ENCODE data around the gene SESN1. TPM values are rescaled to one million over a fixed set of nuclear protein-coding genes. Genes with fewer than 3 reads are reported as not detected.

The SESN1 gene
- total RNA-seq, 1 donor from 2014 or later: 33.1 TPM

DNA sequence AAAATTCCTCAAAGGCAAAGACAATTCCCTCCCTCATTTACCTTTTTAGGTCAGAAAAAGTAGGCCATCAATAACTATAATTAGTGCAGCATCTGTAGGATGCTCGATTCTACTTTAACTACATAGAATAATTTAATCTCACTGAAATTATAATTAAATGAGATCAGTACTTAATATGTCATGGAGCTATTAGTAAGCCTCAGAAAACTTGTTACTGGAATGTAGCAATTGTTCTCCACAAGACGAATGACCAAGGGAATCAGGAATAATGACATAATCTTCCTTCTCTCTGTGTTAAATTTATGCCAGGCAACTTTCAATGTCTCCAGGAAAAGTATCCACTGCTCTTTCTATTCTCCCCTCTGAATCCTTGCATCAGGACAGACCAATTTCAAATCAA is 34.1 kb downstream of the SESN1 start:
- DNase-seq (ENCODE audit: low spot score): no peak

DNA sequence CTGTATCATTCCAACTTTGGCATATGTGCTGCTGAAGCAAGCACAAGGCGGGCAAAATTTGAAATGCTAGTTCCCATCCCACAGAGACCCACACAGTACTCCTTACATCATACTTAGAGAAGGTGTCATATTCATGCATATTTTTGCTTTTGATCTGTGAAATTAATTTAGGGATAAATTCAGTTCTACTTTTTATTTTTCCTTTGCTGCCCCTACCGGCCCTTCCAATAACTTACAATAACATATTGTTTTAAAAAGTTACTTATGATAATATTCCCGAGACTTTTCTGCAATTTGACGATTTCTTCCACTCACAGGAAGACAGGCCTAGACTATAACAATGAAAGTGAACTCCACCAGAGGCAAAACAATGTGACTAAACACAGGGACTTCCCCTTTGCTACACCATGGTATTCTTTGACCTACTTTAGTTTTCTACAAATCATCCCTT is 35.0 kb downstream of the SESN1 start:
- no peak for DNase-seq (ENCODE audit: low spot score)

DNA sequence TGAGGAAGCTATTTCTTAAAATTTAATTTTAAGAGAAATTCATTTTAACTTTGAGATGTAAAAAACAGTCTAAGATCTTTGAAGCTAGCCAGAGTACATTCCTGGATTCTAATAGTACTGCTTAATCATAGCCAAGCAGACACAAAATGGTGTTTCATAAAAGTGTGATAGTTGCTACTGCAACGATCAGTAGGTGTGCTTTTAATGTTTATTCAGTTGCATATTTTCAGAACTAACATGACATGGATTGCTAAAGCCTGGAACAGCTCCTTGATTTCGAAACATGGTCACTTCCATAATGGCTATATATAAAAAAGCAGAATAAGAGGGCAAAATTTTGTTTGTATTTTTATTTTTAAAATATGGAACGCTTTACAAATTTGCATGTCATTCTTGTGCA is 35.5 kb downstream of the SESN1 start:
- DNase-seq (ENCODE audit: low spot score): no peak

DNA sequence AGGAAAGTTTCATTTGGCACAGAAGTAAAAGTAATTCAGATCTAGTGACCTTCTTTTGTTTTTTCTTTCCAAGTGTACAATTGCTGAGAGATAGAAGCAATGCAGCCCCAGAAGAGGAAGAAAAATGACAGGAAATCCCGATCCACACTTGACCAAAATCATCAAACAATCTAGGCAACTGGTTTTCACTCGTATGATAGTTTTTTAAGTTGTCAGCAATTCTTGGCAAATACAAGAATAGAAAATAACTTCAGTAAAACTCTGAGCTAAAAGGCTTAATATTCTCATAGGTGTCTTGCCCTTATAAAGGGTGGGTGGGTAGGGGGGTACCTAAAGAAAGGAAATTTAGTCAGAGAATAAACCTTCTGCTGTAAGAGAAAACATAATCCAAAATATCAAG is 36.0 kb downstream of the SESN1 start:
- DNase-seq (ENCODE audit: low spot score): no peak

DNA sequence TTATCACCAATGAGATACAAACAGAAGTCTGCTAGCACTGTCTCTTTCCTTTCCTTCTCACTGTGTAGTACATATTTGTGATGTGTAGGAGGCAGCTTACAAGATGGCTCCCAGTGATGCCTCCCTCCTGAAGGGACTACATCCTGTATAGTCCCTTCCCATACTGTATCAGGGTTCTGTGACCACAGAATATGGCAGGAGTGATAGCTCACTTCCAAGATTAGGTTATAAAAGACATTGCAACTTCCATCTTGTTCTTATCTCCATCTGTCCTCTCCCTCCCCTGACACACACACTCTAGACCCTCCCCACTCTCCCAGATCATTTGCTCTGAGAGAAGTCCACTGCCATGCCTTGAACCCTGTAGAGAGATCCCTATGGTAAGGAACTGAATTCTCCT is 38.0 kb downstream of the SESN1 start:
- DNase-seq (ENCODE audit: low spot score): no peak

DNA sequence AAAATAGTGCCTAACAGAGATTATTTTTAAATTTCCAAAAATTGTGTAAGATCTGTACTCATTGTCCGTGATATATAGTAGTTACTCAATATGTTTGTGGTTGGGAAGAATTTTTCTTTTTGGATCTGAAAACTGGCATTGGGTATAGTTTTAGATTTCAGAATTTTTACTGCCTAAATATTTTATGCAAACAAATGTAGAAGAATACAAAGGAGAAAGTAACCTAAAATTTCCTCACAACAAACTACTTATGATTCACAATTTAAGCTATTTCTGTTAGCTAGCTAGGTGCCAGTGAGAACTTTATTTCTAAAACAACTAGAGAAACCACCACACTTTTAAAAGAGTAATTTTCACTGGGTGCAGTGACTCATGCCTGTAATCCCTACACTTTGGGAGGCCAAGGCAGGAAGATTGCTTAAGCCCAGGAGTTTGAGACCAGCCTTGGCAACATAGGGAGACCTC is 38.8 kb downstream of the SESN1 start:
- DNase-seq (ENCODE audit: low spot score): no peak

DNA sequence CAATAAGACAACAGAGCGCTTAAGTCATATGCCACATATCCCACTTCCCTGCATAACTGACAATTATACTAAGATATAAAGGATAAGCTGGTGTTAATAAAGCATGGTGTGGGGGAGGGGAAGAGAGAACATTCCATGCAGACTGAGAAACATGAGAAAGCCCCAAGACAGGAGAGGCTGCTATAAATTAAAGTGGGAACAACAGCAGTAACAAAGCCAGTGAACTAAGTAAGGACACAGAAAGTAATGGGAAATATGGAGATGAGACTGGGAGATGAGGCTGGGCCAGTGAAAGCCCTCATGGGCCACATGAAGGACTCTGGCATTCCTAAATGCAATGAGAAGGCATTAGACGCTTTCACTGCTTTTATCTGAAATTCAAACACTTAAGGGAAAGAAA is 41.3 kb downstream of the SESN1 start:
- no peak for DNase-seq (ENCODE audit: low spot score)

DNA sequence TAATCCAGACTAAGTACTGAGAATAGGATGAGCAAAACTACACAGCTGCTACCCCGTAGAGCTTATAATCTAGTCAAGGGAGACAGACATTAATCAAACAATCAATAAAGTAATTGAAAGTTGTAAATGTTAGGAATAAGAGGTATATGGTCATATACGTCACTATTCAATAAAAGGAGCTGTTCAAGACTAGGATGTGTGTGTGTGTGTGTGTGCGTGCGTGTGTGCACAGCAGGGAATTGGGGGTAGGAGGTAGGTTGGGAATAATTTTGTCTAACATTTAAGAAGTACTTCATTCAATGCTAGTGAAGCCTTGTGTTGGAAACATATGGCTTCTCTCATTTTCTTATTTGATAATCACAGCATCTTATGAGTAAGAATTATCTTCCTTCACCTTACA is 41.8 kb downstream of the SESN1 start:
- DNase-seq (ENCODE audit: low spot score): no peak

DNA sequence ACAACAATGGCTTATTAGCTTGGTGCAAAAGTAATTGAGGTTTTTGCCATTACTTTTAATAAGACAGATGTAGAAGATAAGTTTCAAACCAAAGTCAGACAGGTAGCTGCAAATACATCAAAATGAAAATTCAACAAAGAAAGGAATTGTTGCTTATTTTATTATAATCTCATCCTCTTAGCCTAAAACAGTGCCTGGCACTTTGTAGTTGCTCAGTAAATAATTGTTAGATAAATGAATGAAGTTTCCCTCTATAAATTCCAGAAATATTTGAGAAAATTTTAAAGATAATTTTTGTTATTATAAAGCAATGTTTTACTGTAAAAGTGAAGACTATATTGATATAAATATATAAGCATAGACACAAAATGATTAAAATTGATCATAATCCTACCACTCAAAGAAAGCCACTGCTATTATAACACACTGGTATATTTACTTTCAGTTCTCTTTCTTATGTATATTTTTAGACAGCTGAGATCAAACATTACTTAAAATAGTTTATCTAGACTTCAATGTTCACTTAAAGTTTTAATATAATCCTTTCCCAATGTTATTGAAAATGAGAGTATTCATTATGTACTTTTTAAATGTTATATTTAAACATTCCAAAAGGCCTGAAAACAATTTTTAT is 42.5 kb downstream of the SESN1 start:
- no peak for DNase-seq (ENCODE audit: low spot score)

DNA sequence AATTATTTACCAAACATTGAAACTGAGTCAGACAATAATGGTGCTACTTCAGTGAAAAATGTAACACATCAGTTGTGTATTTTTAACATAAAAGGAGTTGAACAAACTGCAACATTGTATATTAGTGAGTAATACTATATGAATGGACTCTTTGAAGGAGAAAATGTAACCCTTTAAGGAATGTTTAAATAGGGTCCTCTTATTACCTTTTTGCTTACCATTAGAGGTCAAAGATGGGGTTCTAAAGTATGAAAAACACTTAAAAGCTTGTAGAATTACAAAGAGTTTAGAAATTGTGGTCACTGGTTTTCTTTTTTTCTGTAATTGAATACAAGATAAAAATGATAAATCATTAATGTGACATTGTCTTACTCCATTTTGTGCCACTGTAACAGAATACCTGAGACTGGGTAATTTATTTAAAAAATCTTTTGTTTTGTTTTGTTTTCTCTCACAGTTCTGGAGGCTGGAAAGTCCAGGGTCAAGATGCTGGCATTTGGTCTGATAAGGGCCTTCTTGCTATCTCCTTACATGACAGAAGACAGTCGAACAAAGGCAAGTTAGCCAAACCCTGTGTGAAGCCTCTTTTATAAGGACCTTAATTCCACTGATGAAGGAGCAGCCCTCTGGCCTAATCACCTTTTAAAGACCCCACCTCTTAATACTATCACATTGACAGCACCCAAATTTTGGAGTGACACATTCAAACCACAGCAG is 43.2 kb downstream of the SESN1 start:
- DNase-seq (ENCODE audit: low spot score): no peak

DNA sequence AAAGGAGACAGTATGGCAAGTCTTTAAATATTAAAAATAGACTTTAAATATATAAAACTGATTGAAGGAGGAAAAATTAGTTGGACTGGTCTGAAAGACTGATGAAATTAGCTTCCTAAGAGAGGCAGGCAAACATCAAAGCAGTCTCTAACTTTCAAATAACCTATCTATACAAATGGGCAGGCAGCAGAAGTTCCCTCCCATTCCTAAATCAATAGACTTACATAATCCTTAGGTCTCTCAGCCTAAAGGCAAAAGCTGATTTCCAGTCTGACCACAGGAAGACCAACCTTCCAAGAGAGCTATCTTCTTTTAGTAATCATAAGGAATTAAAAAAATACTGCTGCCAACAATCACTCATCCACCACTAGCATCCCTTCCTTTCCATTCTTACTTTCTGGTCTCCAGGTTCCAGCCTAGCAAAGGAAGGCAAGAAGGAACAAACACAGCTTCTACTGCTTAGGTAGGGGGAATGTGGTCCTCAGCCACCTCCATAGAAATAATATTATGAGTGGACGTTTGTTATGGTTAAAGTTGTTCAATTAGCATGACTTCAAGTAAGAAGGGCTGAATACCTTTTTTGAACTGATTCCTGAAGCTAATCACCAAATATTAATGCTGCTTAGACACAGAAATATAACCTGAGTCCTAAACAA is 44.1 kb downstream of the SESN1 start:
- no peak for DNase-seq (ENCODE audit: low spot score)

DNA sequence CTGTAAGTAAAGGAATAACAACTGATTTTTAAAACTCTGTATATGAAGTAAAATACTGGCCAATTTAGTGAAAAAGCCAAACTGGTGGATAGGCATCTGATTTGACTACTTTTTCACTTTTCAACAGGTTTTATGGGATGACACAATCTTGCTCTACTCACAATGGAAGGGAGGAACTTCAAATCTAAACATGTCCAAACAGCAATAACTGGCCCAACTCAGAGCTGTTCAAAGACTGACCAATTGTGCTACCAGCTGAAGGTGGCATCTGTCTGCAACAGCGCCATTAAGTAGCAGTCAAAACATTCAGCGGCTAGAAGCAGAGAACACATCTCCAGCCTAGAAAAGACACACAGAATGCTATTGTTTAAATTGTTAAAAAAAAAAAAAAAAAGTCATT is 44.6 kb downstream of the SESN1 start:
- no peak for DNase-seq (ENCODE audit: low spot score)

DNA sequence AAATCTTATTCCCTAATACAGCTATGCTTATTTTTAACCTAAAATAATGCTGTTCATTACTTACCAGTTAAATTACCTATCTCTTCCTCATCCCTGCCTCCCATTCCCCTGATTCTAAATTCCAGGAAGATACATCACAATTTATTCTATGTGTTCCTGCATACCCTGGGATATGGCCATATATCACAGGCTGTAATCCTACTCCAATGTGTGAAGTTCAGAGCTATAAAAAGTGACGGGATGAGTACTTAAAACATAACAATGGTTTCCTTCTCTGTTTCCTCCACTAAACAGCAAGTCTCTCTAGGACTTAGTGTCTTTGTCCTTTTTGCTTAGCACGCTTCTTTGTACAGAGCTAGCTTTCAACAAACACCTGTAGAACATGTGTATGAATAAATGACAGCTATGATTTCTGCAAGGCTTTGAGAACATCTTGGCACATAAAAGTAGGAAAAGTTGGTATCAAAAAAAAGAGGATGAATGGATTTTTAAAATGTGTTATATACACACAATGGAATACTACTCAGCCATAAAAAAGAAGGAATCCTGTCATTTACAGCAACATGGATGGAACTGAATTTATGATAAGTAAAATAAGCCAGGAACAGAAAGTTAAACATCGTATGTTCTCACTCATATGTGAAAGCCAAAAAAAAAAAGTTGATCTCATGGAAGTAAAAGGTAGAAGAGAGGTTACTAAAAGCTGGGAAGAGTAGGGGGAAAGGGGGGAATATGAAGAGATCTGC is 45.8 kb downstream of the SESN1 start:
- DNase-seq (ENCODE audit: low spot score): no peak

DNA sequence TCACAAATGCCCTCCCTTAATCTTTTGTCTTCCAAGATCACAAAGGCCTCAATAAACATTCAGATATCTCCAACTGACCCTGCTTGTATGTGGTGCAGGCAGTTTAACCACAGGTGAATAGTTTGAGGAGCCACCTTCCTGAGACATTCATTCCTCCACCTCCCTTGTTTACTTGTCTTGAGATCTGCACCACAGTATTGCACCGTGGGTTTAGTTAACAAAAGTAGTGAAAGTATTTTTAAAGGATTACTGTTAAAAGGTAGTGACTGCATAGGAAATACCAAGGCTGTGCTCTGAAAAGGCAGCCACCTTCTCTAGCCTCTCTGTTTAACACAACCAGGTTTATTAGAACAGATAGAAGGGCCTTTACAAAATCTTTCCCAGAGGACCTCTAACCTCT is 46.5 kb downstream of the SESN1 start:
- no peak for DNase-seq (ENCODE audit: low spot score)

DNA sequence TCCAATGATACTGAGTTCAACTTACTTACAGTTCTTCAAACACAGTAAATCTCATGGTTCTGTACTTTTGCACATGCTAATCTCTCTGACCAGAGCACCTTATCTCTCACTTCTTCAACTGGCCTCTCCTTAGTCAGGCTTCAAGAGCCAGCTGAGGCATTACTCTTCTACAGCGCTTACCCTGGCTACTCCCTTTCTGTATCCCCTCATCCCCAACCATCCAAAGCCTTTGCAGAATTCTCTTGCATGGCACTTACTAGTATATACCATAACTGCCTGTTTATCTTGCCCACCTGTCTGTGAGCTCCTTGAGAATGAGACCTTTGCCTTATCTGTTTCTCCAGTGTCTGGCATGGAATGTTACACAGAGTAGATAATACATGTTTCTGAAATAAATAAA is 49.2 kb downstream of the SESN1 start:
- no peak for DNase-seq (ENCODE audit: low spot score)

DNA sequence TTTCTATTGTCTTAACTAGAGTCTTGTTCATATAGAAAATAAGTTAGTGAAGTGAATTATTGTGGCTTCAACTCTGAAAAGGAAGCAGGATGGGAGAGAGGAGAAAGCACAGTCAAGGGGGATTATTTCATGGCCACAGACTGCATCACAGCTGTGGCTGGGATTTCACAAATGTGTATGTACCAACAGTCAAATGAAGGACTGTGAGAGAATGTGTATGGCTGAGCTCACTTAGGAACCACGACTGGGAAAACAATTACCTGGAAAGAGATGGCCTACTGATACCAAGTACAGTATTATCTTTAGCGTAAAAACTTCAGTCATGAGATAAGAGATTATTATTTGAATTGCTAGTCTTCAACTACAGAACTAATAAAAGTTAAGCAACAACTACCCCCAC is 54.9 kb downstream of the SESN1 start:
- no peak for DNase-seq (ENCODE audit: low spot score)

DNA sequence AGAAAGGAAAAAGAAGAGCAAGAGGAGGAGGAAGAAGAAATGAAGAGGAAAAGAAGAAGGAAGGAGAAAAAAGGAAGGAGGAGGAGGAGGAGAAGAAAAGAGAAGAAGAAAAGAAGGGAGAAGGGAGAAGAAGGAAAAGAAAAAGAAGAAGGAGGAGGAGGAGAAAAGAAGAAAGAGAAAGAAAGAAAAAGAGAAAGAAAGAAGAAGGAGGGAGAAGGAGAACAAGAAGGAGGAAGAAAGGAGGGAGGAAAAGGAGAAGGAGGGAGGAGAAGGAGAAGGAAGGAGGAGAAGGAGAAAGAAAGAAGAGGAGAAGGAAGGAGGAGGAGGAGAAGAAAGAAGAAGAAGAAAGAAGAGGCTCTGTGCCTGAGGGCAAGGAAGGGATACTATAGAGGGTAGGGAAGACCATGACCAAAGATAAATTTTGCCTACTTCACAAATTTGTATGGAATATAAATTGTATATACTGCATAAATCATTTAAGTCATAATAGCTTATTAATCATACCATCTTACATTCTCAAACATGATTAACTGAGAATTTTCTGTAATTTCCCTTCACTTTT is 55.7 kb downstream of the SESN1 start:
- no peak for DNase-seq (ENCODE audit: low spot score)

DNA sequence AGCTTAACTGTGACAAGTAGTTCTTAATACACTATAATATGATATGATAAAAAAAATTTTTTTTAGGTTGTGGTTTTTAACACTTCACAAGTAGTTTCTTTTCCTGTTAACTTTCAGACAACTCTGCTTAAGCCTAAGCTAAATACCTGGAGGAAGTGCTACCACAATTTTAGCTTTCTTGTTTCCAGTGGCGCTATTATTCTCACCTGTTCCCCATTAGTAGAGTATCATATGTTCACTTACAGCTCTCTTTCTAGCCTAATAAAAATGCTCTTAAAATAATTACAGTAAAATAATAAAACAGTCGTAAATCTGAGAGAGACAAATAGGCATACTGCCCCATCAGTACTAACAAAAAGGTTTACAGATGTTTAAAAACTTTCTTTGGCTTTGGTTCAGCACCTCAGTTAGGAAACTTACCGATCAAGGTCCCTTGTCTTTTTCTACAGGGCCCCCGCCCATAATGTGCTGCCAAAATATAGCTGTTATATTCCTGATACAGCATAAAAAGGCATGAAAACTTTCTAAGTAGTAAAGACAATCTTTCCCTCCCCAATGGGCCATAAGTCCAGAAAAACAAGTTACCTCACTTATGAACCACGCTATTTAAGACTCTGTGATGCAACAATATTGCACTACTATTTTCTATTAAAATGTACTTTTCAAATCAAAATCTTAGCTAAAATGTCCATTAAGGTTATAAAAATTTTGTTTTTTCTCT is 57.9 kb downstream of the SESN1 start:
- no peak for DNase-seq (ENCODE audit: low spot score)

DNA sequence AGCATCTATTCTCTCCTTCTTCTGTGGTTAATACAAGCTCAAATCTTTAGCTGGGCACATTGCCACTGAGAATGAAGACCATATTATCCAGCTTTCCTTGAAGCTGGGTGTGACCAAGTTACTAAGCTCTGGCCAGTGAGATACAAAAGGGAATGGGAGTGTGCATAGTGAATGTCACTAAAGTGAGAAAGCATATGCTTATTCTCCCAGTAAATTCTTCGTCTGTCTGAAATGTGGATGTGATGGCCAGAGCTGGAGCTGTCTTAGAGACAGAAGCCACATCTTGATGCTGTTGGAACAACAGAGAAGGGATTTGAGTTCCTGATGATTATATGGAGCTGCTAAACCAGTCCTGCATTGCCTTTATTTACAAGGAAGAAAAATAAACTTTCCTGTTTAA is 60.1 kb downstream of the SESN1 start:
- no peak for DNase-seq (ENCODE audit: low spot score)

DNA sequence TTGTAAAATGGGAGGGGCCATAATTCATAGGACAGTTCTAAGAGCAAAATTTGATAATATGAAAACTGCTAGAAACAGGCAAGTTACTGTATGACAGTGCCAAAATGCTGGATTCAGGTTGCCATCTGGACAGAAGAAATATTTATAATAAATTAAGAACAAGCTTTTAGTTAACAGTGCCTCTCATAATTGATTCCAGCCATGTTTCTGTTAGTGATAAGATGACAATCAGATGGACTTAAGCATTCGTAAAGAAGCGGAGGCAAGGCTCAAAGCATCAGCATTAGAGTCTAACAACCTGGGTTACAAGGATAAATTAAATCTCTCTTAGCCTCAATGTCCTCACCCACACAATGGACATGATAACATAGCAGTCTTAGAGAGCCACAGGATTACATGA is 61.0 kb downstream of the SESN1 start:
- no peak for DNase-seq (ENCODE audit: low spot score)

DNA sequence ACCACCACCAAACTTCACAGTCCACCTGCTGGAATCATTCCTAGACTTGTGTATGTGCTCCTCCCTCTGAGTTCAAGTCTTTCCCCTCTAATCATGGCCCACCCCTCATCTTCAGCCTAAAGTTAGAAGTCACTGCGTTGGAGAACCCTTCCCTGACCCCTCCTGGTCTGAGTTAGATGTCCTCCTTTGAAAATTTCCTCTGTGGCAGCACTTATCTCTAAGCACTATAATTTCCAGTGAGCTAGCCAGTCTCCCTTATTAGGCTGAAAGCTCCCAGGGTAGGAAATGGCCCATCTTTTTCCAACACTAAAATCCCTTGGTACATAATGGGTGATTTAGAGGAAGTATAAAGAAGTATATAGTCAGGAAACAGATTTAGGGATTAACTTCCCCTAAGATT is 63.2 kb downstream of the SESN1 start:
- DNase-seq (ENCODE audit: low spot score): no peak

Measured in mucosa of gallbladder (tissue), 1 donor.